Measurements from ENCODE around the gene PGM5. TPM values are rescaled to one million over a fixed set of nuclear protein-coding genes. Genes with fewer than 3 reads are reported as not detected.
"Not testable (repeated sequence)": the region's sequence is repeated elsewhere in the genome, so short reads cannot be mapped to it uniquely, and the experiment has no call there.

Gene PGM5
- total RNA-seq, 1 experiment from 2014 or later, result not detected

DNA sequence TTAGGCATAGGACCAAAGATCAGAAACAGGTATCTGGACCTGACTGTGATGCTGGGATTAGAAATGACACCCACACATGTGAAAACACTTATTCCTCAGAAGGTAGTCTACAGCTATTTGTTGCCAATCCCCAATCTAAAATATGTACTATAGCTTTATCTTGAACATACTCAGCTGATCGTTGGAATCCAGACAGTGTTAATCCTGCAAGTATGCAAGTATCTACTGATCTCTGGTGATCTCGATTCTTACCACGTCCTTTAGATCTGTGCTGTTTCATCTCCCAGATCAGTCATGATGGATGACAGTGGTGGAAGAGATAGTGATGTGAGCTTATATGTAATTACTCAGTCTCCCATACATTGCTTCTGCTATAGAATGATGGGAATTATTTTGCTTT, 41.4 kb downstream of the PGM5 start:
- H3K79me1 ChIP-seq (ENCODE audit: insufficient read depth, low read depth, low read length, poor library complexity, severe bottlenecking); H3K4ac ChIP-seq (ENCODE audit: low read depth, low read length); H3K23ac ChIP-seq (ENCODE audit: insufficient read length, low read depth, low read length); H3K79me2 ChIP-seq (ENCODE audit: insufficient read depth, low read length); H3K27ac Mint-ChIP-seq; H3K56ac ChIP-seq (ENCODE audit: insufficient read length, low read depth, low read length); H3K9ac ChIP-seq (ENCODE audit: extremely low read depth, insufficient read length, low read length); H2BK20ac ChIP-seq (ENCODE audit: low read depth, low read length, poor library complexity, severe bottlenecking); H3K4me2 ChIP-seq (ENCODE audit: insufficient read depth, insufficient read length, low read length); H3K14ac ChIP-seq (ENCODE audit: insufficient read depth, low read length); H4K8ac ChIP-seq (replicated peaks; ENCODE audit: insufficient read length, low read depth, low read length); H4K91ac ChIP-seq (ENCODE audit: insufficient read length, low read depth, low read length); H3K4me3 Mint-ChIP-seq; H4K5ac ChIP-seq (ENCODE audit: insufficient read length, low read depth, low read length); H2BK120ac ChIP-seq (ENCODE audit: low read depth, low read length, poor library complexity, severe bottlenecking); H3K36me3 Mint-ChIP-seq (ENCODE audit: insufficient read depth in 1 of 3, low read depth in 3 of 3); H2AFZ ChIP-seq (ENCODE audit: low read length); H4K20me1 ChIP-seq (ENCODE audit: control insufficient read depth, insufficient read depth, insufficient read length); H3K9me3 Mint-ChIP-seq; H3K9me3 ChIP-seq (ENCODE audit: control insufficient read depth, low read depth, low read length); H3K23me2 ChIP-seq (ENCODE audit: insufficient read length, low read depth, low read length, poor library complexity, severe bottlenecking); H3K4me1 Mint-ChIP-seq; H3T11ph ChIP-seq (ENCODE audit: low read length); H2AK5ac ChIP-seq (ENCODE audit: insufficient read length, low read length); H3K18ac ChIP-seq (ENCODE audit: insufficient read length, low read depth, low read length); H2BK5ac ChIP-seq (ENCODE audit: insufficient read length, low read length); H3K4me1 ChIP-seq (ENCODE audit: insufficient read depth, low read length); H2BK12ac ChIP-seq (ENCODE audit: insufficient read length, low read depth, low read length); H2BK15ac ChIP-seq (ENCODE audit: low read depth, low read length); H3K27me3 ChIP-seq (ENCODE audit: insufficient read depth, low read length); DNase-seq; H3K27ac ChIP-seq (ENCODE audit: insufficient read length, low read depth, low read length): not testable (repeated sequence)
- WGBS (ENCODE audit: extremely low coverage, insufficient read length, low lambda C conversion rate), result no CpG with 5 or more reads among the region's 3 CpGs
- peaks cover 48% of the 10 kb centered on the region for H3K27me3 Mint-ChIP-seq (ENCODE audit: low read depth)

DNA sequence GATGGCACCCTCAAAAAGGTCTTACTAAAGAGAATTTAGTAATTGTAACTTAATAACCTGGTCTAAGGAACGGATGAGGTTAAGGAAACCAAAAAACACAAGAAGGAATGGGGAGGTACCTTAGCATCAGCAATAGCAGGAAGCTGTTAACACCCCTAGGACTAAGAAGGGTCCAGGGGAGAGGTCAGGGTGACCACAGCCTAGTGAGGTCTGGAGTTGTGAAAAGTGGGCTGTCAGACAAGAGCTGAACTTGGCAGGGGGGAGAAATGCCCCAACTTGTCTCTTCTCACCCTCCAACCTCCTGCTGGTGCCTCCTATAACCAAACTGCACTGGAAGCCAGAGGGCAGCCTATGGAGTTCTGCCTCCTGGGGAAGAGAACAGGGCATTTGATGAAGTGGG, 41.9 kb downstream of the PGM5 start:
- not testable (repeated sequence) for H2BK15ac ChIP-seq (ENCODE audit: low read depth, low read length); H3K79me2 ChIP-seq (ENCODE audit: insufficient read depth, low read length); H3K23me2 ChIP-seq (ENCODE audit: insufficient read length, low read depth, low read length, poor library complexity, severe bottlenecking)

More for the DNA sequence above, 41.9 kb downstream of the PGM5 start:
- H3K9me3 ChIP-seq (ENCODE audit: control insufficient read depth, low read depth, low read length); H4K91ac ChIP-seq (ENCODE audit: insufficient read length, low read depth, low read length); H3K79me1 ChIP-seq (ENCODE audit: insufficient read depth, low read depth, low read length, poor library complexity, severe bottlenecking); H4K20me1 ChIP-seq (ENCODE audit: control insufficient read depth, insufficient read depth, insufficient read length); H2BK12ac ChIP-seq (ENCODE audit: insufficient read length, low read depth, low read length); H3K27ac Mint-ChIP-seq; H3K4me1 ChIP-seq (ENCODE audit: insufficient read depth, low read length); DNase-seq; H3K56ac ChIP-seq (ENCODE audit: insufficient read length, low read depth, low read length); H3K36me3 Mint-ChIP-seq (ENCODE audit: insufficient read depth in 1 of 3, low read depth in 3 of 3); H2AK5ac ChIP-seq (ENCODE audit: insufficient read length, low read length); H2BK20ac ChIP-seq (ENCODE audit: low read depth, low read length, poor library complexity, severe bottlenecking); H3K18ac ChIP-seq (ENCODE audit: insufficient read length, low read depth, low read length); H3K9me3 Mint-ChIP-seq; H3K4me2 ChIP-seq (ENCODE audit: insufficient read depth, insufficient read length, low read length); H2AFZ ChIP-seq (ENCODE audit: low read length); H3K27ac ChIP-seq (ENCODE audit: insufficient read length, low read depth, low read length); H2BK120ac ChIP-seq (ENCODE audit: low read depth, low read length, poor library complexity, severe bottlenecking); H2BK5ac ChIP-seq (ENCODE audit: insufficient read length, low read length); H3K4me3 Mint-ChIP-seq; H3T11ph ChIP-seq (ENCODE audit: low read length); H4K8ac ChIP-seq (replicated peaks; ENCODE audit: insufficient read length, low read depth, low read length); H3K23ac ChIP-seq (ENCODE audit: insufficient read length, low read depth, low read length); H3K27me3 ChIP-seq (ENCODE audit: insufficient read depth, low read length); H3K14ac ChIP-seq (ENCODE audit: insufficient read depth, low read length); H4K5ac ChIP-seq (ENCODE audit: insufficient read length, low read depth, low read length); H3K4ac ChIP-seq (ENCODE audit: low read depth, low read length); H3K4me1 Mint-ChIP-seq; H3K9ac ChIP-seq (ENCODE audit: extremely low read depth, insufficient read length, low read length): not testable (repeated sequence)
- no CpG with 5 or more reads among the region's 1 CpG for WGBS (ENCODE audit: extremely low coverage, insufficient read length, low lambda C conversion rate)
- H3K27me3 Mint-ChIP-seq (ENCODE audit: low read depth), result peaks cover 48% of the 10 kb centered on the region
